Measurements from ENCODE around the gene MINDY4B. TPM values are rescaled to one million over a fixed set of nuclear protein-coding genes. Genes with fewer than 3 reads are reported as not detected.

MINDY4B gene
- total RNA-seq, 6 experiments from 2014 or later: not detected

- Mint-ChIP-seq H3K4me1 (ENCODE audit: low read depth) (no peaks in the 10 kb centered on the region), H3K9me3 (no peaks in the 10 kb centered on the region), H3K27me3 (ENCODE audit: insufficient read depth) (peaks cover 2% of the 10 kb centered on the region), H3K4me3 (no peak overlapping the region), H3K27ac (no peak overlapping the region), H3K36me3 (ENCODE audit: low read depth) (no peaks in the 10 kb centered on the region)
- no peak for DNase-seq
- no peak for TF ChIP-seq CTCF (IDR thresholded peaks at IDR 0.05)
These were observed 82.6 kb downstream of the MINDY4B start for GRCh38 chr3:150822636-150823035.

Other genes starting within 250 kb of the MINDY4B start
- under 1 TPM in 1 of 6 experiments, not detected in 5; 0.30 TPM for gene ERICH6, start 201.5 kb downstream of the MINDY4B start, total RNA-seq (2021; fragmentation: NEBNext Ultra II Directional; extraction: Animal tissue kit (Norgen Biotek cat#: 25700))
- gene SIAH2, start 142.3 kb downstream of the MINDY4B start, total RNA-seq (2021; fragmentation: NEBNext Ultra II Directional; extraction: Animal tissue kit (Norgen Biotek cat#: 25700)): 10 to 100 TPM; 14.6 to 18.2 (median 15.9) TPM
- gene CLRN1, start 67.3 kb upstream of the MINDY4B start, total RNA-seq (2021; fragmentation: NEBNext Ultra II Directional; extraction: Animal tissue kit (Norgen Biotek cat#: 25700)): not detected
- gene MED12L, start 180.2 kb upstream of the MINDY4B start, total RNA-seq (2021; fragmentation: NEBNext Ultra II Directional; extraction: Animal tissue kit (Norgen Biotek cat#: 25700)): under 1 TPM in 5 of 6 experiments, not detected in 1; 0.05 to 0.64 (median 0.13) TPM

Data from HFFc6 (cell line).